CD14-positive monocyte (primary cell): Measurements from ENCODE around the gene ZNF296. TPM values are rescaled to one million over a fixed set of nuclear protein-coding genes. Genes with fewer than 3 reads are reported as not detected.

Experiments used
- DNase-seq, 3 donors: peaks; one replicate each; pipeline ENCODE4 v3.0.0-alpha.2; 2011 to 2022
- H2AFZ ChIP-seq: 2 replicates; pipeline ENCODE4 v1.6.0; 2012; ENCODE audit warnings: mild to moderate bottlenecking, low read depth, low read length, inconsistent platforms; ENCODE audit not compliant: insufficient read depth, poor library complexity, severe bottlenecking
- H3K27ac ChIP-seq, 2 donors: 1 replicate in 1 of 2; 2 replicates in 1 of 2; pipeline ENCODE4 v1.5.1; 2012 to 2013; ENCODE audit warnings: low read length in 2 of 2, control low read depth in 1 of 2, inconsistent platforms in 1 of 2, low read depth in 1 of 2, mild to moderate bottlenecking in 1 of 2
- H3K27me3 ChIP-seq, 2 donors: one replicate each; pipeline versions ENCODE4 v1.6.0 to v1.6.1; 2011 to 2013; ENCODE audit warnings: low read length in 2 of 2; ENCODE audit not compliant: control insufficient read depth in 2 of 2, insufficient read depth in 2 of 2
- H3K36me3 ChIP-seq, 2 donors: replicated peaks in 1 of 2; 1 replicate in 1 of 2; 2 replicates in 1 of 2; pipeline versions ENCODE4 v1.5.1 to v1.6.1; 2012 to 2013; ENCODE audit warnings: low read length in 2 of 2, control low read depth in 1 of 2, inconsistent platforms in 1 of 2, mild to moderate bottlenecking in 1 of 2; ENCODE audit not compliant: insufficient read depth in 2 of 2, control insufficient read depth in 1 of 2
- H3K4me1 ChIP-seq, 2 donors: 1 replicate in 1 of 2; 2 replicates in 1 of 2; pipeline versions ENCODE4 v1.5.1 to v1.6.1; 2012 to 2013; ENCODE audit warnings: low read length in 2 of 2, control low read depth in 1 of 2, inconsistent platforms in 1 of 2, mild to moderate bottlenecking in 1 of 2, moderate library complexity in 1 of 2; ENCODE audit not compliant: insufficient read depth in 2 of 2, control insufficient read depth in 1 of 2
- H3K4me2 ChIP-seq: replicated peaks from 2 replicates; pipeline ENCODE3; 2012; ENCODE audit warnings: low read length, moderate library complexity, mild to moderate bottlenecking; ENCODE audit not compliant: poor library complexity, severe bottlenecking; ENCODE audit errors: extremely low read depth
- H3K4me3 ChIP-seq, 3 experiments: fragments of 200-600 bp in 1 of 3; sonication (generic) in 1 of 3; replicated peaks in 1 of 3; 1 replicate in 2 of 3; 2 replicates in 1 of 3; pipeline ENCODE4 v1.5.1; 2011 to 2013; ENCODE audit warnings: low read length in 3 of 3, mild to moderate bottlenecking in 3 of 3, control low read depth in 2 of 3, low read depth in 2 of 3, inconsistent platforms in 1 of 3, moderate library complexity in 1 of 3
- H3K79me2 ChIP-seq: 2 replicates; pipeline ENCODE4 v1.6.0; 2012; ENCODE audit warnings: mild to moderate bottlenecking, control low read depth, inconsistent platforms, low read length, moderate library complexity; ENCODE audit not compliant: insufficient read depth
- H3K9ac ChIP-seq: 2 replicates; pipeline ENCODE4 v1.6.0; 2017; ENCODE audit warnings: low read length, mild to moderate bottlenecking; ENCODE audit not compliant: insufficient read depth, poor library complexity, severe bottlenecking
- H3K9me3 ChIP-seq, 2 donors: replicated peaks in 1 of 2; 1 replicate in 1 of 2; 2 replicates in 1 of 2; pipeline versions ENCODE4 v1.5.1 to v1.6.1; 2012 to 2013; ENCODE audit warnings: low read length in 2 of 2, control low read depth in 1 of 2; ENCODE audit not compliant: control insufficient read depth in 1 of 2, insufficient read depth in 1 of 2
- H4K20me1 ChIP-seq: 2 replicates; pipeline ENCODE4 v1.6.0; 2012; ENCODE audit warnings: mild to moderate bottlenecking, low read length, control low read depth, moderate library complexity; ENCODE audit not compliant: insufficient read depth
- H3K27ac Mint-ChIP-seq, 7 donors: one replicate each; pipeline ENCODE4 v1.8.0; 2020; ENCODE audit warnings: mild to moderate bottlenecking in 7 of 7, mixed read lengths in 7 of 7, moderate library complexity in 6 of 7, inconsistent platforms in 2 of 7
- H3K27me3 Mint-ChIP-seq, 3 donors: one replicate each; pipeline ENCODE4 v1.8.0; 2021 to 2022; ENCODE audit warnings: low read depth in 3 of 3, mild to moderate bottlenecking in 3 of 3, mixed read lengths in 3 of 3, moderate library complexity in 3 of 3, inconsistent platforms in 1 of 3
- H3K36me3 Mint-ChIP-seq, 2 donors: one replicate each; pipeline ENCODE4 v1.8.0; 2020; ENCODE audit warnings: mixed read lengths in 2 of 2, inconsistent platforms in 1 of 2, mild to moderate bottlenecking in 1 of 2
- H3K4me1 Mint-ChIP-seq: one replicate; pipeline ENCODE4 v1.8.0; 2020; ENCODE audit warnings: mild to moderate bottlenecking, mixed read lengths
- H3K4me3 Mint-ChIP-seq, 2 donors: one replicate each; pipeline ENCODE4 v1.8.0; 2020; ENCODE audit warnings: mild to moderate bottlenecking in 2 of 2, mixed read lengths in 2 of 2, moderate library complexity in 1 of 2
- H3K9me3 Mint-ChIP-seq, 7 donors: one replicate each; pipeline ENCODE4 v1.8.0; 2020 to 2022; ENCODE audit warnings: mixed read lengths in 7 of 7, mild to moderate bottlenecking in 6 of 7, moderate library complexity in 6 of 7, inconsistent platforms in 2 of 7
- CTCF ChIP-seq: fragments of 200-600 bp; IDR thresholded peaks from one replicate; pipeline ENCODE4 v1.8.0; 2022; ENCODE audit warnings: antibody characterized with exemption, mild to moderate bottlenecking
- WGBS: methylation state at CpG from one replicate; pipeline ENCODE4 v1.1.5; 2013; ENCODE audit warnings: missing lambda C conversion rate; ENCODE audit not compliant: insufficient coverage; 5-methylcytosine and 5-hydroxymethylcytosine counted together
- intact Hi-C, 2 donors: fragments of 100-400 bp; cut with micrococcal nuclease; formaldehyde crosslinking; loops; one replicate each; pipeline versions ENCODE4 v1.15.0 to v1.15.1; 2023
- polyA plus RNA-seq, 3 donors: library from polyadenylated mRNA; depleted of rRNA in 1 of 3; unstranded in 2 of 3; stranded (reverse) in 1 of 3; fragments of 300-500 nt in 2 of 3; fragments of >200 nt in 1 of 3; fragmentation: Illumina TruSeq in 2 of 3; gene quantifications; 1 replicate in 2 of 3; 2 replicates in 1 of 3; pipeline ENCODE4 v1.2.3, GENCODE V29; 2012 to 2021

The ZNF296 gene
- polyA plus RNA-seq, 3 donors, result 3.8 to 7.2 (median 6.5) TPM

- H3K4me1 ChIP-seq, result peaks cover 17 to 22% of the 10 kb centered on the region in 2 donors
- H3K4me3 ChIP-seq, result no peak overlapping the region
- H3K9ac ChIP-seq, result no peak overlapping the region
- no peak overlapping the region for H3K4me2 ChIP-seq
- peaks cover 0 to 7% (median 0%) of the 10 kb centered on the region in 3 donors for H3K27me3 Mint-ChIP-seq
- H4K20me1 ChIP-seq, result peaks cover 91% of the 10 kb centered on the region
- no peak for DNase-seq
- H3K36me3 Mint-ChIP-seq, result peaks cover 5% of the 10 kb centered on the region in 2 donors
- peaks cover 0 to 14% of the 10 kb centered on the region in 2 donors for H3K36me3 ChIP-seq
- peak overlapping the region in 3 of 7 donors; percentile 4 to 75 (median 42) for H3K27ac Mint-ChIP-seq
- H3K79me2 ChIP-seq, result peaks cover 97% of the 10 kb centered on the region
- peak overlapping the region in 1 of 2 donors; percentile 31 for H3K27ac ChIP-seq
- no peak overlapping the region for H3K4me3 Mint-ChIP-seq
- H3K4me1 Mint-ChIP-seq, result peaks cover 54% of the 10 kb centered on the region
- TF ChIP-seq CTCF, result no peak
- no peak overlapping the region for H2AFZ ChIP-seq
- no peaks in the 10 kb centered on the region for H3K9me3 ChIP-seq
- no peaks in the 10 kb centered on the region for H3K27me3 ChIP-seq
- 93% methylated on average over 12 of the region's 15 CpGs for WGBS
- intact Hi-C loops, result loop anchor here in 1 of 2 donors (5.0 kb wide), 1 partner anchor 89 kb away; no protein-coding TSS in a partner anchor
- no peaks in the 10 kb centered on the region for H3K9me3 Mint-ChIP-seq
Observed at GRCh38 chr19:45098521-45099466, 22.5 kb upstream of the ZNF296 start.

- peak in 1 of 3 donors; percentile 51 for DNase-seq
- Histone ChIP-seq H3K4me3 (no peak overlapping the region), H3K79me2 (peaks cover 99% of the 10 kb centered on the region), H3K27me3 (no peaks in the 10 kb centered on the region), H2AFZ (no peak overlapping the region), H3K9me3 (no peaks in the 10 kb centered on the region), H3K27ac (peak overlapping the region in 1 of 2 donors; percentile 31), H4K20me1 (peaks cover 86% of the 10 kb centered on the region), H3K4me1 (peaks cover 19 to 24% of the 10 kb centered on the region in 2 donors), H3K36me3 (peaks cover 0 to 14% of the 10 kb centered on the region in 2 donors), H3K9ac (peak overlapping the region; percentile 21), H3K4me2 (no peak overlapping the region)
- peaks cover 0 to 7% (median 0%) of the 10 kb centered on the region in 3 donors for H3K27me3 Mint-ChIP-seq
- H3K4me3 Mint-ChIP-seq, result no peak overlapping the region
- no peak for TF ChIP-seq CTCF
- intact Hi-C loops, result loop anchor here in 1 of 2 donors (5.0 kb wide), 1 partner anchor 89 kb away; no protein-coding TSS in a partner anchor
- H3K9me3 Mint-ChIP-seq, result no peaks in the 10 kb centered on the region
- WGBS, result 96% methylated on average over 11 of the region's 16 CpGs
- H3K36me3 Mint-ChIP-seq, result peaks cover 5% of the 10 kb centered on the region in 2 donors
- H3K27ac Mint-ChIP-seq, result peak overlapping the region in 3 of 7 donors; percentile 1 to 46 (median 32)
- peaks cover 52% of the 10 kb centered on the region for H3K4me1 Mint-ChIP-seq
Observed at GRCh38 chr19:45097776-45098520, 21.7 kb upstream of the ZNF296 start.
